SK-N-SH treated with all-trans-retinoic acid at 6 μM for 48 hours (cell line): ENCODE results near the gene VPS13A.

ENCODE experiments used
- ATAC-seq: fragments of 200-7000 bp; cut with Tn5 transposase; 3 replicates; pipeline ENCODE4 v1.9.1; 2020; ENCODE audit warnings: mild to moderate bottlenecking, moderate library complexity
- ARNTL ChIP-seq: fragments of 450-650 bp; formaldehyde crosslinking; IDR thresholded peaks from 2 replicates; pipeline ENCODE4 v1.5.0; 2020; ENCODE audit warnings: low read depth, mild to moderate bottlenecking, moderate library complexity, borderline replicate concordance
- BACH2 ChIP-seq: fragments of 250-450 bp; sonication (Bioruptor Pico); IDR thresholded peaks from 2 replicates; pipeline ENCODE4 v1.9.0; 2021; ENCODE audit warnings: mild to moderate bottlenecking, borderline replicate concordance
- CREB5 ChIP-seq: fragments of 250-450 bp; sonication (Bioruptor Pico); IDR thresholded peaks from 2 replicates; pipeline ENCODE4 v1.5.1; 2020; ENCODE audit warnings: low read depth, mild to moderate bottlenecking, moderate library complexity
- CSDC2 ChIP-seq: fragments of 250-450 bp; sonication (Bioruptor Pico); IDR thresholded peaks from 2 replicates; pipeline ENCODE4 v1.5.0; 2020; ENCODE audit warnings: mild to moderate bottlenecking, moderate library complexity
- ESRRG ChIP-seq: fragments of 250-450 bp; sonication (Bioruptor Pico); IDR thresholded peaks from 2 replicates; pipeline ENCODE4 v1.6.1; 2021; ENCODE audit warnings: mild to moderate bottlenecking
- ISL1 ChIP-seq: fragments of 250-450 bp; sonication (Bioruptor Pico); IDR thresholded peaks from 2 replicates; pipeline ENCODE4 v2.1.2; 2022; ENCODE audit warnings: mild to moderate bottlenecking, moderate library complexity
- OSR1 ChIP-seq: fragments of 250-450 bp; sonication (Bioruptor Pico); IDR thresholded peaks from 2 replicates; pipeline ENCODE4 v1.8.0; 2022; ENCODE audit warnings: moderate library complexity, mild to moderate bottlenecking, inconsistent platforms
- PPARA ChIP-seq: fragments of 250-450 bp; sonication (Bioruptor Pico); IDR thresholded peaks from 2 replicates; pipeline ENCODE4 v1.5.0; 2020; ENCODE audit warnings: mild to moderate bottlenecking, borderline replicate concordance
- RARB ChIP-seq: fragments of 250-450 bp; sonication (Bioruptor Pico); IDR thresholded peaks from 2 replicates; pipeline ENCODE4 v1.8.0; 2021; ENCODE audit warnings: mild to moderate bottlenecking, moderate library complexity
- SNAI2 ChIP-seq: fragments of 250-450 bp; sonication (Bioruptor Pico); IDR thresholded peaks from 2 replicates; pipeline ENCODE4 v1.5.0; 2020; ENCODE audit warnings: mild to moderate bottlenecking, moderate library complexity
- TCF4 ChIP-seq: fragments of 250-450 bp; sonication (Bioruptor Pico); IDR thresholded peaks from 2 replicates; pipeline ENCODE4 v1.8.0; 2021; ENCODE audit warnings: mild to moderate bottlenecking, moderate library complexity, borderline replicate concordance
- TOX ChIP-seq: fragments of 250-450 bp; sonication (Bioruptor Pico); IDR thresholded peaks from 2 replicates; pipeline ENCODE4 v1.8.0; 2021; ENCODE audit warnings: mild to moderate bottlenecking, moderate library complexity, borderline replicate concordance
- TSHZ2 ChIP-seq: fragments of 250-450 bp; sonication (Bioruptor Pico); IDR thresholded peaks from 2 replicates; pipeline ENCODE4 v1.5.0; 2020; ENCODE audit warnings: mild to moderate bottlenecking, moderate library complexity
- ZC3H10 ChIP-seq: fragments of 250-450 bp; sonication (Bioruptor Pico); IDR thresholded peaks from 2 replicates; pipeline ENCODE4 v1.5.1; 2021; ENCODE audit warnings: mild to moderate bottlenecking, moderate library complexity
- ZFP3 ChIP-seq: fragments of 250-450 bp; sonication (Bioruptor Pico); IDR thresholded peaks from 2 replicates; pipeline ENCODE4 v1.5.0; 2020; ENCODE audit warnings: mild to moderate bottlenecking, moderate library complexity
- ZFP30 ChIP-seq: fragments of 450-650 bp; formaldehyde crosslinking; IDR thresholded peaks from 2 replicates; pipeline ENCODE4 v1.5.0; 2022; ENCODE audit warnings: mild to moderate bottlenecking, moderate library complexity
- ZNF565 ChIP-seq: fragments of 450-650 bp; formaldehyde crosslinking; conservative IDR thresholded peaks from 2 replicates; pipeline ENCODE4 v1.5.0; 2020; ENCODE audit warnings: low read depth, mild to moderate bottlenecking, moderate library complexity
- ZNF70 ChIP-seq: fragments of 450-650 bp; formaldehyde crosslinking; IDR thresholded peaks from 2 replicates; pipeline ENCODE4 v1.5.0; 2020; ENCODE audit warnings: mild to moderate bottlenecking, moderate library complexity
- ZNF8 ChIP-seq: fragments of 450-650 bp; formaldehyde crosslinking; IDR thresholded peaks from 2 replicates; pipeline ENCODE4 v1.5.0; 2020; ENCODE audit warnings: mild to moderate bottlenecking, moderate library complexity
- TF ChIP-seq, protein P1 (sequence below): fragments of 250-450 bp; sonication (Bioruptor Pico); IDR thresholded peaks from 2 replicates; pipeline ENCODE4 v1.8.0; 2021; ENCODE audit warnings: low read depth, mild to moderate bottlenecking, moderate library complexity, borderline replicate concordance

VPS13A gene

DNA sequence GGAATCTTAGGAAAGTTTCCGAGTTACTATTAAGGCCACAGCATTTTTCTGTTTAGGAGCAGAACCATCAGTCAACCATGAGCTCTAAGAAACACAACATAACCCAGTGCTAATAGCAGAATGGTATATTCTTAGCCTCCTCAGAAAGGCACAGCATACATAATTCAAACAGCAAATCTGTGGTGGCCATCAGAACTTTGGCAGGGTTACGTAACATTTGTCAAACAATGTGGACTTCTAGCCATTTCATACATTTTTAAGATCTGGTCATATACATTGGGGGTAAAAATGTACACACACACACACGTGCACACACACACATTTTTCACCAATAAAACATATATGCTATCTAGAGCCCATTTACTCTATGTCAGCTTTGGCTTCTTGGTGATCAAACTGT is 245.6 kb downstream of the VPS13A start:
- ATAC-seq = no peak
- no peak for TF ChIP-seq RARB (CRISPR knock-in tag)
- no peak for TF ChIP-seq PPARA
- no peak for TF ChIP-seq ZNF70
- TF ChIP-seq ARNTL (CRISPR knock-in tag) = no peak
- no peak for TF ChIP-seq CSDC2 (CRISPR knock-in tag)
- TF ChIP-seq TSHZ2 (CRISPR knock-in tag) = no peak
- TF ChIP-seq, protein P1, sequence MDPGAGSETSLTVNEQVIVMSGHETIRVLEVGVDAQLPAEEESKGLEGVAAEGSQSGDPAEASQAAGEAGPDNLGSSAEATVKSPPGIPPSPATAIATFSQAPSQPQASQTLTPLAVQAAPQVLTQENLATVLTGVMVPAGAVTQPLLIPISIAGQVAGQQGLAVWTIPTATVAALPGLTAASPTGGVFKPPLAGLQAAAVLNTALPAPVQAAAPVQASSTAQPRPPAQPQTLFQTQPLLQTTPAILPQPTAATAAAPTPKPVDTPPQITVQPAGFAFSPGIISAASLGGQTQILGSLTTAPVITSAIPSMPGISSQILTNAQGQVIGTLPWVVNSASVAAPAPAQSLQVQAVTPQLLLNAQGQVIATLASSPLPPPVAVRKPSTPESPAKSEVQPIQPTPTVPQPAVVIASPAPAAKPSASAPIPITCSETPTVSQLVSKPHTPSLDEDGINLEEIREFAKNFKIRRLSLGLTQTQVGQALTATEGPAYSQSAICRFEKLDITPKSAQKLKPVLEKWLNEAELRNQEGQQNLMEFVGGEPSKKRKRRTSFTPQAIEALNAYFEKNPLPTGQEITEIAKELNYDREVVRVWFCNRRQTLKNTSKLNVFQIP (CRISPR knock-in tag) = no peak
- no peak for TF ChIP-seq ESRRG
- TF ChIP-seq ZNF8 (CRISPR knock-in tag) = no peak
- TF ChIP-seq ZFP30 (CRISPR knock-in tag) = no peak
- no peak for TF ChIP-seq ZC3H10 (CRISPR knock-in tag)
- no peak for TF ChIP-seq SNAI2 (CRISPR knock-in tag)
- no peak for TF ChIP-seq TCF4
- TF ChIP-seq BACH2 (CRISPR knock-in tag) = no peak

- TF ChIP-seq, protein P1 (CRISPR knock-in tag) = no peak
- TF ChIP-seq ARNTL (CRISPR knock-in tag) = no peak
- no peak for ATAC-seq
Measured at GRCh38 chr9:77423841-77424240, 246.5 kb downstream of the VPS13A start.

DNA sequence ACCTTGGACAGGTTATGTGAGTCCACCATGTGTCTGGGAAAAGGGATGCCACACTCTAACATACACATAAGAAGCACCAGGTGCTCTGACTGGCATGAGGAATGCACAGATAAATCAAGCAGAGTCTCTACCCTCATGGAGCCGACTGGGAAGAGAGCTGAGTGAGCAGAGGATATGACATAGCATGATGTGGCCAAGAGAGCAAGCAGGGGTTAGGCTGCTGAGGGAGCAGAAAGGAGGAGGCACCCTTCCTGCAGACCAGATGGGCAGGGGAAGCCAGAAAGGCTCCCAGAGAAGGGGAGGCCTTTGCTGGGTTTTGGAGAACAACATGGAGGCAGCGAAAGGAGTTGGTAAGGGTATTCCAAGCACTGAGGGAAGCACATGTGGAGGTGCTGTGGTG is 247.7 kb downstream of the VPS13A start:
- TF ChIP-seq TCF4 = no peak
- TF ChIP-seq, all 23 proteins: peak for 0
- ATAC-seq = no peak

GRCh38 chr9:77426712-77427111 is 249.4 kb downstream of the VPS13A start:
- no peak for TF ChIP-seq OSR1 (CRISPR knock-in tag)
- TF ChIP-seq ZC3H10 (CRISPR knock-in tag) = no peak
- TF ChIP-seq, protein P1 (CRISPR knock-in tag) = no peak
- TF ChIP-seq ESRRG = no peak
- no peak for TF ChIP-seq ZNF8 (CRISPR knock-in tag)
- TF ChIP-seq TCF4 = no peak
- no peak for TF ChIP-seq CREB5 (CRISPR knock-in tag)
- TF ChIP-seq ZNF565 (CRISPR knock-in tag) = no peak
- no peak for TF ChIP-seq BACH2 (CRISPR knock-in tag)
- no peak for TF ChIP-seq ZFP3 (CRISPR knock-in tag)
- no peak for TF ChIP-seq ISL1 (CRISPR knock-in tag)
- TF ChIP-seq TOX = no peak
- no peak for TF ChIP-seq RARB (CRISPR knock-in tag)
- TF ChIP-seq ZFP30 (CRISPR knock-in tag) = no peak
- no peak for ATAC-seq
